Stomach (tissue), 4 donors: ENCODE results near the gene EEFSEC.

Experiments used
- EP300 ChIP-seq: sonication (generic); formaldehyde crosslinking; IDR thresholded peaks from one replicate; pipeline ENCODE4 v1.6.1; 2017; ENCODE audit warnings: antibody characterized with exemption
- POLR2A ChIP-seq, 4 donors: fragments of 450-650 bp; IDR thresholded peaks; one replicate each; pipeline ENCODE4 v1.6.1; 2016; ENCODE audit warnings: antibody characterized with exemption in 4 of 4, control low read depth in 2 of 4, mild to moderate bottlenecking in 1 of 4, moderate library complexity in 1 of 4
- POLR2AphosphoS5 ChIP-seq, 3 donors: sonication (generic); formaldehyde crosslinking; IDR thresholded peaks; one replicate each; pipeline ENCODE4 v1.6.1; 2016; ENCODE audit warnings: antibody characterized with exemption in 3 of 3
- TF ChIP-seq, protein P1 (sequence below), 7 experiments: fragments of 450-650 bp in 4 of 7; fragments of 200-600 bp in 3 of 7; sonication (generic) in 3 of 7; IDR thresholded peaks; one replicate each; pipeline ENCODE4 v1.5.1; 2016 to 2019; ENCODE audit warnings: antibody characterized with exemption in 7 of 7, control low read depth in 2 of 7, mild to moderate bottlenecking in 1 of 7

DNA sequence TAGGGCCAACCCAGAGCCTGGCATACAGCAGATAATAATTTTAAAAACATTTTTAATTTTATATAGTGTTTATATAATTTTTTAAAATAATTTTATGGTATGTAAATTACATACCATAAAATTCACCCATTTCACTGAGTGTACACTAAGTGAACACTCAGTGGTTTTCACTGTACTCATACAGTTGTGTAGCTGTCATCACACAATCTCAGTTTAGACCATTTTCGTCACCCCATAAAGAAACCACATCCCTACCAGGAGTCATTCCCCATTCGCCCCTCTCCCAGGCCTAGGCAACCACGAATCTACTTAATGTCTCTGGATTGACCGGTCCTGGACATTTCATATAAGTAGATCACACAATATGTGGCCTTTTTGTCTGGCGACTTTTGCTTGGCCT is 10.2 kb downstream of the EEFSEC start:
- TF ChIP-seq, protein P1, sequence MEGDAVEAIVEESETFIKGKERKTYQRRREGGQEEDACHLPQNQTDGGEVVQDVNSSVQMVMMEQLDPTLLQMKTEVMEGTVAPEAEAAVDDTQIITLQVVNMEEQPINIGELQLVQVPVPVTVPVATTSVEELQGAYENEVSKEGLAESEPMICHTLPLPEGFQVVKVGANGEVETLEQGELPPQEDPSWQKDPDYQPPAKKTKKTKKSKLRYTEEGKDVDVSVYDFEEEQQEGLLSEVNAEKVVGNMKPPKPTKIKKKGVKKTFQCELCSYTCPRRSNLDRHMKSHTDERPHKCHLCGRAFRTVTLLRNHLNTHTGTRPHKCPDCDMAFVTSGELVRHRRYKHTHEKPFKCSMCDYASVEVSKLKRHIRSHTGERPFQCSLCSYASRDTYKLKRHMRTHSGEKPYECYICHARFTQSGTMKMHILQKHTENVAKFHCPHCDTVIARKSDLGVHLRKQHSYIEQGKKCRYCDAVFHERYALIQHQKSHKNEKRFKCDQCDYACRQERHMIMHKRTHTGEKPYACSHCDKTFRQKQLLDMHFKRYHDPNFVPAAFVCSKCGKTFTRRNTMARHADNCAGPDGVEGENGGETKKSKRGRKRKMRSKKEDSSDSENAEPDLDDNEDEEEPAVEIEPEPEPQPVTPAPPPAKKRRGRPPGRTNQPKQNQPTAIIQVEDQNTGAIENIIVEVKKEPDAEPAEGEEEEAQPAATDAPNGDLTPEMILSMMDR (IDR thresholded peaks at IDR 0.05), result no peak
- TF ChIP-seq POLR2A (IDR thresholded peaks at IDR 0.05), result no peak
- TF ChIP-seq POLR2AphosphoS5 (IDR thresholded peaks at IDR 0.05), result no peak
- TF ChIP-seq EP300, result no peak
